Right lobe of liver (tissue), 4 donors: ENCODE data around the gene BUB3.

Experiments
- POLR2A ChIP-seq: fragments of 450-650 bp; IDR thresholded peaks from one replicate; pipeline ENCODE4 v1.6.1; 2017; ENCODE audit warnings: antibody characterized with exemption, mild to moderate bottlenecking
- TF ChIP-seq, protein P1 (sequence below), 4 donors: fragments of 200-600 bp in 3 of 4; fragments of 450-650 bp in 1 of 4; IDR thresholded peaks; one replicate each; pipeline versions ENCODE4 v1.5.1 to v1.8.0; 2016 to 2022; ENCODE audit warnings: antibody characterized with exemption in 4 of 4, mild to moderate bottlenecking in 2 of 4
- donor health status: DM: no; HTN: no; CAD: no.
- donor health status: DM: no; HTN: no; CAD: no.
- donor health status: DM: no; HTN: yes; CAD: no.

DNA sequence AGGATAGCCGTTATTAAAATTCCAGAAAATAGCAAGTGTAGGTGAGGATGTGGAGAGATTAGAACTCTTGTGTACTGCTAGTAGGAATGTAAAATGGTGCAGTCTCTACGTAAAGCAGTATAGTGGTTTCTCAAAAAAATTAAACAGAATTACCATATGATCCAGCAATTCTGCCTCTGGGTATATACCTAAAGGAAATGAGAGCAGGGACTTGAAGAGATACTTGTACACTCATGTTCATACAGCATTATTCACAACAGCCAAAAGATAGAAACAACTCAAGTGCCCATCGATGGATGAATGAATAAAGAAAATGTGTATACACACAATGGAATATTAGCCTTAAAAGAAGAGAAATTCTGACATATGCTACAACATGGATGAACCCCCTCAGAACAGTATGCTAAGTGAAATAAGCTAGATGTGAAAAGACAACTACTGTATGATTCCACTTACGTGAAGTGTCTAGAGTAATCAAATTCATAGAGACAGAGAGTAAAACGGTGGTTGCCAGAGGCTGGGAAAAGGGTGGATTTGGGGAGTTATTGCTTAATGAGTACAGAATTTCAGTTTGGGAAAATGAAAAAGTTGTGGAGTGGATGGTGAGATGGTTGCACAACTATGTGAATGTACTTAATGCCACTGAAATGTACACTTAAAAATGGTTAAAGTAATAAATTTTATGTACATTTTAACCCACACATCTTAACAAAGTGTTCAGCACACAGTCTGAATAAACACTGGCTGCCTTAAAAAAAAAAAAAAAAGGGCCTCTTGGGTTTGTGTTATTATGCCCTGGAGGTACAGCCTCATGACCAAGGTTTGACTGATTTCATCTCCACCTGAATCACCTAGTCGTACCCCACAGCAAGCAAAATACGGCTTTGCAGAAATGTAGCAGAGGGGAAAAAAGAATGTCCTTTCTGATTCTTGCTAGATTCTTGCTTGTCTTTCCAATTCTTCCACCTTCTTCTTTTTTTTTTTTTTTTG, 26.2 kb downstream of the BUB3 start:
- TF ChIP-seq, protein P1, sequence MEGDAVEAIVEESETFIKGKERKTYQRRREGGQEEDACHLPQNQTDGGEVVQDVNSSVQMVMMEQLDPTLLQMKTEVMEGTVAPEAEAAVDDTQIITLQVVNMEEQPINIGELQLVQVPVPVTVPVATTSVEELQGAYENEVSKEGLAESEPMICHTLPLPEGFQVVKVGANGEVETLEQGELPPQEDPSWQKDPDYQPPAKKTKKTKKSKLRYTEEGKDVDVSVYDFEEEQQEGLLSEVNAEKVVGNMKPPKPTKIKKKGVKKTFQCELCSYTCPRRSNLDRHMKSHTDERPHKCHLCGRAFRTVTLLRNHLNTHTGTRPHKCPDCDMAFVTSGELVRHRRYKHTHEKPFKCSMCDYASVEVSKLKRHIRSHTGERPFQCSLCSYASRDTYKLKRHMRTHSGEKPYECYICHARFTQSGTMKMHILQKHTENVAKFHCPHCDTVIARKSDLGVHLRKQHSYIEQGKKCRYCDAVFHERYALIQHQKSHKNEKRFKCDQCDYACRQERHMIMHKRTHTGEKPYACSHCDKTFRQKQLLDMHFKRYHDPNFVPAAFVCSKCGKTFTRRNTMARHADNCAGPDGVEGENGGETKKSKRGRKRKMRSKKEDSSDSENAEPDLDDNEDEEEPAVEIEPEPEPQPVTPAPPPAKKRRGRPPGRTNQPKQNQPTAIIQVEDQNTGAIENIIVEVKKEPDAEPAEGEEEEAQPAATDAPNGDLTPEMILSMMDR (IDR thresholded peaks at IDR 0.05) = no peak
- no peak for TF ChIP-seq POLR2A
